GM12873 (cell line): Measurements from ENCODE around the gene CSNK1G3.

Source experiments
- TF ChIP-seq, protein P1 (sequence below): IDR thresholded peaks from 2 replicates; pipeline ENCODE4 v1.5.1; 2012; ENCODE audit warnings: low read depth, mild to moderate bottlenecking, moderate library complexity, low read length, control low read depth; ENCODE audit not compliant: insufficient read depth; ENCODE audit errors: missing control alignments

CSNK1G3 gene

DNA sequence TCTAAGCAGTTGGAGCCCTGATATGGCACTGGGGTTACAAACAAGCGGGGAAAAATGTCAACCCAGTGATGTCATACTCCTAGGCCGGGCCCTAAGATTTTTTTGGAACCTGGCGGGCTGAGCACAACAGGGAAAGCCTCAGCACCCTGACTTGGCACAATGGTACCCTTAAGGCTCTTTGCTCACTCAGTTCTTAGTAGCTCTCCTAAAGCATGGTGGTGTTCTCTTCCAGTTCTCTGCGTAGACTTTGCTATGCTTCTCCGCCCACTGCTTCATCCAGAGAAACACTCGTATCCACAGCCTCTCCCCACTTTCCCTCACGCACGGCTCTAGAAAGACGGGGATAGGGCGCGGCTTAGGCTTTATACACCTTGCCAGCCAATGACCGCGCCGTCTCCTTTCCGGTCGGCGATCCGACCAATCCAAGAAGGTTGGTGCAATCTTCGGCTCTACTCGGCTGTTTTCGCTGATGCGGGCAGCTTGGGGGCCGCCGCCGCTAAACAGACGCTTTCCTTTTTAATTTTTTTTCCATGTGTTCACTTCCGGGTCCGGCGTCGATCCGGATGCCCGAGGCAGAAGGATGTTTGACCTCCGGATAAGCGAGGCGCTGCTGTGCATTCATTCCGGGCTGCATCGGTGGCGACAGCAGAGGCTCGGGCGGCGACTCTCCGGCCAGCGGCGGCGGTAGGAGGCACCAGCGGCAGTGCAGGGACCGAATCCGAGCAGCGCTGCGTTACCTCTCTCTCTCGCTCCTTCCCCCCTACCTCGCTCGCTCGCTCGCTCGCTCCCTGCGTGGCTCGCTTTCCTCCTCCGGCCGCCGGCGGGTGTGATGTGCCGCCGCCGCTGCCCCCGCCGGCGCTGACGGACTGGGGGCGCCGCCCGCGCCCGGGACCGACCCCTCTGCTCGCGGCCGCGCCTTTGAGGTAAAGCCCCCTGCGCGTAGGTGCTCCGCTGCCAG lies at the start of gene CSNK1G3:
TSS of gene CSNK1G3 (plus strand) at position 530 of the 958 bp plus-strand sequence. CDS start 33,487 bp downstream, outside the sequence.
- TF ChIP-seq, protein P1, sequence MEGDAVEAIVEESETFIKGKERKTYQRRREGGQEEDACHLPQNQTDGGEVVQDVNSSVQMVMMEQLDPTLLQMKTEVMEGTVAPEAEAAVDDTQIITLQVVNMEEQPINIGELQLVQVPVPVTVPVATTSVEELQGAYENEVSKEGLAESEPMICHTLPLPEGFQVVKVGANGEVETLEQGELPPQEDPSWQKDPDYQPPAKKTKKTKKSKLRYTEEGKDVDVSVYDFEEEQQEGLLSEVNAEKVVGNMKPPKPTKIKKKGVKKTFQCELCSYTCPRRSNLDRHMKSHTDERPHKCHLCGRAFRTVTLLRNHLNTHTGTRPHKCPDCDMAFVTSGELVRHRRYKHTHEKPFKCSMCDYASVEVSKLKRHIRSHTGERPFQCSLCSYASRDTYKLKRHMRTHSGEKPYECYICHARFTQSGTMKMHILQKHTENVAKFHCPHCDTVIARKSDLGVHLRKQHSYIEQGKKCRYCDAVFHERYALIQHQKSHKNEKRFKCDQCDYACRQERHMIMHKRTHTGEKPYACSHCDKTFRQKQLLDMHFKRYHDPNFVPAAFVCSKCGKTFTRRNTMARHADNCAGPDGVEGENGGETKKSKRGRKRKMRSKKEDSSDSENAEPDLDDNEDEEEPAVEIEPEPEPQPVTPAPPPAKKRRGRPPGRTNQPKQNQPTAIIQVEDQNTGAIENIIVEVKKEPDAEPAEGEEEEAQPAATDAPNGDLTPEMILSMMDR, result no peak

DNA sequence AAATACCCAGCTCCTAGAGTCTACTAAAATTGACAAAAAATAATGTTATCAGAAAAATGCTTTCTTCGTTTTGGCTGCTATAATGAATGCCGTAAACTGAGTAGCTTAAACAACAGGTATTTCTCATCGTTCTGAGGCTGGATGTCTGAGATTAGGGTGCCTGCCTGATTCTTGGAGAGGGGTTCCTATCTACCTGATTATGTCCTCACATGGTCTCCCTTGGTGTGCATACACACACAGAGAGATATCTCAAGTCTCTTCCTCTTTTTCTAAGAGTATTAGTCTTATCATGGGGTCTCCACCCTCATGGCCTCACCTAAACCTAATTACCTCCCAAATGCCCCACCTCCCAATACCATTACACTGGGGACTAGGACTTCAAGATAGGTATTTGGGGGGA lies 40.6 kb upstream of the CSNK1G3 start:
- TF ChIP-seq, protein P1, result no peak

DNA sequence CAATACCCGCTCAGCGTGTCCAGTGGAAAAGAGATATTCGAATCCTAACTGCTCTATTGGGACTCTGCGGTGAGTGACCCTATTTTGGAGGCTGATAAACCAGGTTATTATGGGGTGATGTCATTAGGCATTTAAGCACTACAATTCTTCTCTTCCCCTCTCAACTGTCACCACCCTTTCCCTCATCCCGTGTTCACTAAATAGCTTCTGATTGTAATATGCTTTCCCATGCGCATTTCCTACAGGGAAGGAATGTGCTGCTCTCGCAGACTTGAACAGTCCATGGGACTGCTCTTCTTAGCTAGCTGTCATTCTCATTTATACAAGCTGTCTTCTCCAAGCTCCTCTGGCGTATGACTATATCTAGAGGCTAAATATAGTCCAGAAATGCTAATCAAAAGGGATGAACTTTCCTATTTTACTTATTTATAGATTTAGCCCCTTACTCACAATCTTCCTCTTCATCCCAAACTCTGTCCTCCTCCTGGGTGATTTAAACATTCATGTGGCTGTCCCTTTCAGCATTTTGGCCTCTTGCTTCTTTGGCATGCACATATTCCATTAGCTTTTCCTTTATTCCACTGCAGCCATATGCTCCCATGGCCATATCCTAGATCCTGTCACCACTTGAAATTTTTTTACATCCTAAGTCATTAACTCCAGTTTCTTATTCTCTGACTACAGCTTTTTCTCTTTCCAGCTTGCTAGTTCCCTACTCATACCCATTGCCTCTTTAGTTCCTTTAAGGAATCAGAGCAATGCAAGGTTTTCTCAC lies 39.6 kb upstream of the CSNK1G3 start:
- TF ChIP-seq, protein P1, result no peak

DNA sequence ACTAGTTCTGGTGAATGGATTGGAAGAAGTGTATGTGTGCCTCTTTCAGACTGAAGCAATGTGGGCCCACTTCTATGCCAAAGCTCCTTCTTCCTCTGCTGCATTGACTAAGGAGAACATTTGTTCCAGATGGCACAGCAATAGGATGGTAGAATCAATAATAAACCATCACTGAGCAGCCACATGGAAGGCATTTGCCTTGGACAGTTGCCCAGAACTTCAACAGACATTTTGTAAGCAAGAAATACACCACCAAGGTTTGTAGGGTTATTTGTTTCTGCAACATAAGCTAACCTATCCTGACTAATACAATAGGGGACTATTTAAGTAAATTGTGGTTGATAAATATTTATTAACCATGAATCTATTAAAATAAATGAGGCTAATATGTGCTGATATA lies 37.7 kb upstream of the CSNK1G3 start:
- TF ChIP-seq, protein P1, result no peak

DNA sequence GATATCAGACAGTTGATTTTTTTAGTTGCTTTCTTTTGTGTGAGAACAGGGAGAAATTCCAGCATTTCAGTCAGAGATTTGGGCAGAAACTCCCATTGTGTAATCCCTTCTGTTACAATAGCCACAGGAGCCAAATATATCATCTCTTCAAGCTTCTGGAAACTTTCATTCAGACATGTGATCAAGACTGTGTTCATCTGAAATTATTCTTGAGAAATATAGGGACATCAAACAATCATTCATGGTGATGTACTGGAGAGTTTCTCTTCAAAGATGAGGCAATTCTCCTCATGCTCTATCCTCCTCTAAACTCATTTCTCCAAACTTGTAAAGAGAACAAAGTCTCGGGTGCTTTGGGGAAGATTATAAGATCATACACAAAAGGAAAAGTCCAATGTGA lies 35.2 kb upstream of the CSNK1G3 start:
- TF ChIP-seq, protein P1, result no peak

DNA sequence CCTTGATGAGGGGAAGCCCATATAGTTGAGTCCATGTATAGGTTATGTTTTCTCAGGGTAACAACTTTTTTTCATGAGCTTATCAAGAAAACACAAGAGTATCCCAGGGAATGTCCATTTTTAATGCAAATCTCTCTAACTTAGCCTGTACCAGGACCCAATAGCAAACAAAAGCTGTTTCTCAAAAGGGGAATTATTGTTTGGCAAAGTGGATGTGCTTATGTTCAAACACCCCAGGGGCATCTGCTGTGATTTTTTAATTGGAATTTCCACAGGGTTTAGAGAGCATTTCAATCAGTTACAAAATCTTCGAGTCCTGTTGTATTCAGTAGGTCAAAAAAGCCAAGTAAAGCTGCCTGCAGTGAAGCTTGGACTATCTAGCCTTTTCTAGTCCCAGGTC lies 33.4 kb upstream of the CSNK1G3 start:
- TF ChIP-seq, protein P1, result no peak

DNA sequence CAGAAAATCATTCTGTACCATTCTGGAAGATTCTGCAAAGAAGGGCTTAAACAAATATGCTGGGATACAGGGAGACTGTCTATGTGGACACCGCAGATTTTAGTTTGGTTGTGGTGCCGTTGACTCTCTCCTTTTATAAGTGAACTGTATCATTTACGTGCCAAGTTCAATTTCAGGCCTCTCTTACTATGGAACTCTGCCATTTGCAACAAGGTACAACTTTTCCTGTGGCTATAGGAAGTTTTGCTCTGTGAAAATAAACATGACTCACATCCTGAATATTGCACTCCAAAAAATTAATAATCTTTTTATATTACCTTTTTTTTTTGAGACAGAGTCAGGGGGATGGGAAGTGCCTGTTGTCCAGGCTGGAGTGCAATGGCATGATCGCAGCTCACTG lies 29.7 kb upstream of the CSNK1G3 start:
- TF ChIP-seq, protein P1, result no peak
